IMR-90 (cell line): Measurements from ENCODE around the gene ANKRD44. TPM values are rescaled to one million over a fixed set of nuclear protein-coding genes. Genes with fewer than 3 reads are reported as not detected.

Experiments used
- ATAC-seq: fragments of 200-7000 bp; cut with Tn5 transposase; 2 replicates; pipeline ENCODE4 v1.9.1; 2020; ENCODE audit warnings: low read depth, mild to moderate bottlenecking, moderate library complexity
- BruUV-seq: library from RNA; stranded (reverse); fragments of 400-500 nt; replicated peaks from 2 replicates; lab custom pipeline; 2021; lab: Mats Ljungman, UMichigan
- CTCF ChIA-PET: fragments of 300-600 bp; formaldehyde crosslinking; extraction: SDS; loops from one replicate; lab custom pipeline; 2021; ENCODE audit warnings: antibody characterized with exemption; lab: Yijun Ruan, JAX
- POLR2A ChIA-PET: fragments of 300-600 bp; sonication (Branson Sonifier 250); formaldehyde crosslinking; loops from one replicate; lab custom pipeline; 2022; ENCODE audit warnings: antibody characterized with exemption; ENCODE audit not compliant: unreplicated experiment; lab: Charles Lee
- DNase-seq: peaks from one replicate; pipeline ENCODE4 v3.0.0; 2013
- H2AFZ ChIP-seq: replicated peaks from 2 replicates; pipeline ENCODE3; 2013; ENCODE audit warnings: low read length, mild to moderate bottlenecking; ENCODE audit not compliant: poor library complexity
- H2AK5ac ChIP-seq: 2 replicates; pipeline ENCODE4 v1.6.1; 2013; ENCODE audit warnings: low read depth, low read length, inconsistent platforms
- H2AK9ac ChIP-seq: replicated peaks from 2 replicates; pipeline ENCODE3; 2013; ENCODE audit warnings: mild to moderate bottlenecking, low read depth, low read length, moderate library complexity; ENCODE audit not compliant: poor library complexity
- H2BK120ac ChIP-seq: 2 replicates; pipeline ENCODE4 v1.6.1; 2013; ENCODE audit warnings: low read depth, low read length, inconsistent platforms
- H2BK15ac ChIP-seq: 3 replicates; pipeline ENCODE4 v1.6.1; 2013; ENCODE audit warnings: low read depth, low read length, inconsistent platforms
- H2BK20ac ChIP-seq: 2 replicates; pipeline ENCODE4 v1.6.1; 2013; ENCODE audit warnings: low read depth, mild to moderate bottlenecking, inconsistent platforms, low read length, moderate library complexity
- H2BK5ac ChIP-seq: 2 replicates; pipeline ENCODE4 v1.6.1; 2013; ENCODE audit warnings: mild to moderate bottlenecking, low read depth, low read length, inconsistent platforms; ENCODE audit not compliant: poor library complexity, severe bottlenecking
- H3K14ac ChIP-seq: replicated peaks from 2 replicates; pipeline ENCODE4 v1.6.1; 2013; ENCODE audit warnings: low read depth, low read length, inconsistent platforms
- H3K18ac ChIP-seq: 2 replicates; pipeline ENCODE4 v1.6.1; 2013; ENCODE audit warnings: low read depth, low read length, control low read depth
- H3K23ac ChIP-seq: 2 replicates; pipeline ENCODE4 v1.6.1; 2013; ENCODE audit warnings: low read depth, low read length, inconsistent platforms
- H3K27ac ChIP-seq: 2 replicates; pipeline ENCODE4 v1.5.1; 2013; ENCODE audit warnings: mild to moderate bottlenecking, control low read depth, low read length; ENCODE audit not compliant: insufficient read depth
- H3K27me3 ChIP-seq: 2 replicates; pipeline ENCODE4 v1.6.1; 2013; ENCODE audit warnings: low read length; ENCODE audit not compliant: control insufficient read depth, insufficient read depth
- H3K36me3 ChIP-seq: 2 replicates; pipeline ENCODE4 v1.6.1; 2013; ENCODE audit warnings: low read length, mixed read lengths; ENCODE audit not compliant: control insufficient read depth, insufficient read depth
- H3K4ac ChIP-seq: 2 replicates; pipeline ENCODE4 v1.6.1; 2013; ENCODE audit warnings: low read depth, low read length, inconsistent platforms
- H3K4me1 ChIP-seq: 2 replicates; pipeline ENCODE4 v1.6.1; 2013; ENCODE audit warnings: low read length, mixed read lengths; ENCODE audit not compliant: control insufficient read depth, insufficient read depth
- H3K4me2 ChIP-seq: 2 replicates; pipeline ENCODE4 v1.6.1; 2013; ENCODE audit warnings: low read depth, mild to moderate bottlenecking, control low read depth, low read length, moderate library complexity
- H3K4me3 ChIP-seq: 2 replicates; pipeline ENCODE4 v1.5.1; 2013; ENCODE audit warnings: low read depth, mild to moderate bottlenecking, control low read depth, low read length, moderate library complexity; ENCODE audit not compliant: insufficient read depth
- H3K56ac ChIP-seq: 2 replicates; pipeline ENCODE4 v1.6.1; 2013; ENCODE audit warnings: low read length, inconsistent platforms; ENCODE audit not compliant: insufficient read depth; ENCODE audit errors: extremely low read depth
- H3K79me1 ChIP-seq, 2 experiments: 2 replicates each; pipeline ENCODE4 v1.6.1; 2013; ENCODE audit warnings: low read length in 2 of 2, inconsistent platforms in 1 of 2, low read depth in 1 of 2
- H3K9ac ChIP-seq: 2 replicates; pipeline ENCODE4 v1.6.1; 2013; ENCODE audit warnings: low read depth, low read length, control low read depth
- H3K9me1 ChIP-seq: 2 replicates; pipeline ENCODE4 v1.6.1; 2013; ENCODE audit warnings: low read length, inconsistent platforms; ENCODE audit not compliant: insufficient read depth
- H3K9me3 ChIP-seq: 2 replicates; pipeline ENCODE4 v1.6.1; 2013; ENCODE audit warnings: low read length; ENCODE audit not compliant: control insufficient read depth, insufficient read depth
- H4K20me1 ChIP-seq: 2 replicates; pipeline ENCODE4 v1.6.1; 2013; ENCODE audit warnings: low read length, inconsistent platforms; ENCODE audit not compliant: insufficient read depth
- H4K5ac ChIP-seq: 2 replicates; pipeline ENCODE4 v1.6.1; 2013; ENCODE audit warnings: mild to moderate bottlenecking, low read depth, low read length, control low read depth
- H4K8ac ChIP-seq, 2 experiments: 2 replicates each; pipeline ENCODE4 v1.6.1; 2013; ENCODE audit warnings: low read depth in 2 of 2, low read length in 2 of 2, control low read depth in 1 of 2, inconsistent platforms in 1 of 2
- H4K91ac ChIP-seq: 2 replicates; pipeline ENCODE4 v1.6.1; 2013; ENCODE audit warnings: low read depth, low read length, inconsistent platforms; ENCODE audit not compliant: insufficient read depth
- BHLHE40 ChIP-seq: fragments of 150-350 bp; IDR thresholded peaks from 2 replicates; pipeline ENCODE4 v1.6.1; 2016; ENCODE audit warnings: mild to moderate bottlenecking, low read depth, low read length
- CEBPB ChIP-seq: IDR thresholded peaks from 2 replicates; pipeline ENCODE4 v1.6.1; 2012; ENCODE audit warnings: low read depth, low read length, improper control_type of control experiment
- FOS ChIP-seq: fragments of 150-350 bp; IDR thresholded peaks from 2 replicates; pipeline ENCODE4 v1.6.1; 2016; ENCODE audit warnings: low read depth, low read length
- MAZ ChIP-seq: IDR thresholded peaks from 2 replicates; pipeline ENCODE4 v1.6.1; 2012; ENCODE audit warnings: low read depth, mild to moderate bottlenecking, low read length, improper control_type of control experiment, moderate library complexity, borderline replicate concordance
- MXI1 ChIP-seq: IDR thresholded peaks from 2 replicates; pipeline ENCODE4 v1.6.1; 2012; ENCODE audit warnings: low read depth, mild to moderate bottlenecking, low read length, moderate library complexity, borderline replicate concordance
- NFE2L2 ChIP-seq: fragments of 150-350 bp; IDR thresholded peaks from 2 replicates; pipeline ENCODE4 v1.6.1; 2016; ENCODE audit warnings: low read depth, mild to moderate bottlenecking, low read length
- RAD21 ChIP-seq: IDR thresholded peaks from 2 replicates; pipeline ENCODE4 v1.6.1; 2012; ENCODE audit warnings: low read length, improper control_type of control experiment
- RFX5 ChIP-seq: IDR thresholded peaks from 2 replicates; pipeline ENCODE4 v1.8.0; 2012; ENCODE audit warnings: low read depth, mild to moderate bottlenecking, low read length, moderate library complexity
- SMC3 ChIP-seq: fragments of 150-350 bp; IDR thresholded peaks from 2 replicates; pipeline ENCODE4 v1.6.1; 2016; ENCODE audit warnings: low read depth, mild to moderate bottlenecking, antibody characterized with exemption, low read length, moderate library complexity
- WGBS, 2 experiments: methylation state at CpG; one replicate each; pipeline versions ENCODE4 v1.1.5 to v1.1.7; 2013; ENCODE audit warnings: missing lambda C conversion rate in 2 of 2; ENCODE audit not compliant: insufficient read length in 1 of 2; ENCODE audit errors: extremely low coverage in 2 of 2; 5-methylcytosine and 5-hydroxymethylcytosine counted together
- dilution Hi-C: fragments of 300-500 bp; cut with HindIII; formaldehyde crosslinking; loops from one replicate; pipeline ENCODE4 v1.14.3; 2018; ENCODE audit warnings: low sequenced_read_pairs; ENCODE audit not compliant: unreplicated experiment
- in situ Hi-C: fragments of 300-500 bp; cut with MboI; formaldehyde crosslinking; loops from 3 replicates; pipeline ENCODE4 v1.14.3; 2019; ENCODE audit warnings: low sequenced_read_pairs, inconsistent platforms, mixed read lengths
- intact Hi-C: fragments of 100-400 bp; cut with micrococcal nuclease; formaldehyde crosslinking; loops from 2 replicates; pipeline ENCODE4 v1.10.0; 2022
- polyA plus RNA-seq, 3 experiments: library from polyadenylated mRNA; depleted of rRNA; stranded (reverse); fragments of >200 nt; gene quantifications; 2 replicates each; pipeline ENCODE4 v1.2.3, GENCODE V29; 2012; ENCODE audit warnings: low replicate concordance in 1 of 3
- total RNA-seq: library from RNA; depleted of rRNA; stranded (reverse); fragments of >200 nt; gene quantifications from 2 replicates; pipeline ENCODE4 v1.2.3, GENCODE V29; 2012
- TF ChIP-seq, protein P1 (sequence below): fragments of 150-350 bp; IDR thresholded peaks from 2 replicates; pipeline ENCODE4 v1.6.1; 2017; ENCODE audit warnings: mild to moderate bottlenecking, antibody characterized with exemption, low read length, low read depth

Gene ANKRD44
- total and polyA plus RNA-seq, 2 of the 4 experiments (the other 2 are of a cell fraction) = 5.2 to 15.6 TPM

- dilution Hi-C loops (no loop called here), intact Hi-C loops (no loop called here), in situ Hi-C loops (no loop called here)
- H2BK120ac ChIP-seq = peak overlapping the region; percentile 46; the same call in 1 of the 2 replicates
- TF ChIP-seq, protein P1, sequence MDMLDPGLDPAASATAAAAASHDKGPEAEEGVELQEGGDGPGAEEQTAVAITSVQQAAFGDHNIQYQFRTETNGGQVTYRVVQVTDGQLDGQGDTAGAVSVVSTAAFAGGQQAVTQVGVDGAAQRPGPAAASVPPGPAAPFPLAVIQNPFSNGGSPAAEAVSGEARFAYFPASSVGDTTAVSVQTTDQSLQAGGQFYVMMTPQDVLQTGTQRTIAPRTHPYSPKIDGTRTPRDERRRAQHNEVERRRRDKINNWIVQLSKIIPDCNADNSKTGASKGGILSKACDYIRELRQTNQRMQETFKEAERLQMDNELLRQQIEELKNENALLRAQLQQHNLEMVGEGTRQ = no peak
- TF ChIP-seq MAZ (no peak), MXI1 (no peak), RFX5 (no peak), BHLHE40 (no peak), FOS (no peak), SMC3 (no peak), CEBPB (no peak), NFE2L2 (no peak), RAD21 (no peak)
- H4K8ac ChIP-seq = no peak overlapping the region
- 0 out of 2 replicates have a peak overlapping the region, but pooled peaks have one; percentile 38 for H2BK20ac ChIP-seq
- no peak overlapping the region for H3K27ac ChIP-seq
- no peak overlapping the region for H2BK5ac ChIP-seq
- H3K56ac ChIP-seq = no peak overlapping the region
- POLR2A ChIA-PET = no interaction called here
- no peak for ATAC-seq
- CTCF ChIA-PET = no interaction called here
- no CpG with 5 or more reads among the region's 2 CpGs for WGBS, 2 experiments
- no peak overlapping the region for H4K5ac ChIP-seq
- H3K4me3 ChIP-seq = no peak overlapping the region
- H3K27me3 ChIP-seq = no peaks in the 10 kb centered on the region
- H3K4me1 ChIP-seq = no peaks in the 10 kb centered on the region
- H3K36me3 ChIP-seq = no peaks in the 10 kb centered on the region
- H2AK9ac ChIP-seq = peak overlapping the region; percentile 45
- H4K91ac ChIP-seq = no peak overlapping the region
- 0 out of 2 replicates have a peak overlapping the region, but pooled peaks have one; percentile 56 for H3K14ac ChIP-seq
- H3K9ac ChIP-seq = no peak overlapping the region
- BruUV-seq = no TSS peak
- H2AFZ ChIP-seq = no peak overlapping the region
- H3K4me2 ChIP-seq = no peak overlapping the region
- peak overlapping the region; percentile 78; the same call in 1 of the 2 replicates for H3K4ac ChIP-seq
- peak overlapping the region; percentile 51; the same call in 1 of the 2 replicates for H2AK5ac ChIP-seq
- no peak overlapping the region for H3K18ac ChIP-seq
- no peaks in the 10 kb centered on the region for H3K79me1 ChIP-seq
- H4K20me1 ChIP-seq = no peaks in the 10 kb centered on the region
- no peaks in the 10 kb centered on the region for H3K9me3 ChIP-seq
- peak overlapping the region; percentile 44; the same call in 1 of the 3 replicates for H2BK15ac ChIP-seq
- no peak overlapping the region for H3K23ac ChIP-seq
- H3K9me1 ChIP-seq = no peaks in the 10 kb centered on the region; the same call in 1 of the 2 replicates
- DNase-seq = no peak
These were observed 237.3 kb downstream of the ANKRD44 start for GRCh38 chr2:197073270-197073669.
